Raji (cell line): ENCODE measurements around the gene CFAP54.

Source experiments
- POLR2A ChIP-seq: IDR thresholded peaks from 2 replicates; pipeline ENCODE4 v1.6.1; 2011; ENCODE audit warnings: low read depth, low read length, control low read depth; ENCODE audit not compliant: insufficient read depth

Gene CFAP54

DNA sequence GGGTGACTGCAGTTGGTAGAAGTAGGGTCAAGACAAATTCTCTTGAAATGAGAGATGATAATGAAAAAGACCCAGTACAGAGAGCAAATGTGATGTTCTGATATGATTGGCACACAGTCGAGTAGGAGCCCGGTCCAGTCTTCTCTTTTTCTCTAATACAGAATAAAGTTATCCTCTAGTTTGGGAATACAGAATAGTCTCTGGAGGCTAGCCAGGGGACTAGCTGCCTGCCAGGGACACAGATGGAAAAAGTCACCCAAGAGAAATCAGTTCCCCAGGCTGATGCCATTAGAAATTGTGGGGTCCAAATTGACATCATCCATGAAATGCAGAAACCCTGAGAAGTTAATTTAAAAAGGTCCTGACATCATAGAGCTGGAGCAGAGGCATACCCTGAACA is 240.5 kb downstream of the CFAP54 start:
- TF ChIP-seq POLR2A, result no peak

DNA sequence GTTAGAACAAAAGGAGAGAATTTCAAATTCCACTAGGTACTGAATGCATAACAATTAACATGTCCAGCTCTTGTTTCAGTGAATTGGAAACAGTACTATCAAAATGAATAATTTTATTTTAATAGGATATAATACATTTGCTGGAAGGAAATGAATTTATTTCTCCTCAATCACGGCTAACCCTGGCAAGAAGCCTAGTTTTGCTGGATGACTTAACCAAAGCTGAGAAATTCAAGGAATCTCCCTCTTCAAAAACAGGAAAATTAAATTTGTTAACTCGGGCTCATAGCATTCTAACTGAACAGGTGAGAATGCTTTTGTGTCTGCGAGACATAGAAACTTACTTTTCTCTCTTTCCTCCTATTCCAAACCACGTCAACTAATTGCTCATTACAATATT is 254.2 kb downstream of the CFAP54 start:
- TF ChIP-seq POLR2A, result no peak

DNA sequence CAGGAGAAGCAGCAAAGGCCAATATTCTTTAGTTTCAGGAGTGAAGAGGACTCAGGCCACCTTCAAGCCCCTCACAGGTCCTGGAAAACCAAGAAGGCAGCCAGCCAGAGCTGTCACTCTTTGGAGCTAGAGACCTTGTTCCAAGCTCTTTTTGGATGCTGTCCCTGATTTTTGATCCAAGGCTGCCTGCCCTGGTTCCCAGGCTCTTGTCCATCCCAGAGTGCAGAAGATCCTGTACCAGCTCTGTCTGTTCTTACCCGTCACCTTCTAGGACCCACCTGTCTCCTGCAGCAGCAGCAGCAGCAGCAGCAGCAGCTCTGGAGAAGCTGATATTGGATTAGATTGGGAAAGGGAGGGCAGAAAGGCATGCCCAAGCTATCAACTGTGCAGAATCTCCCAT is 260.6 kb downstream of the CFAP54 start:
- TF ChIP-seq POLR2A, result no peak

DNA sequence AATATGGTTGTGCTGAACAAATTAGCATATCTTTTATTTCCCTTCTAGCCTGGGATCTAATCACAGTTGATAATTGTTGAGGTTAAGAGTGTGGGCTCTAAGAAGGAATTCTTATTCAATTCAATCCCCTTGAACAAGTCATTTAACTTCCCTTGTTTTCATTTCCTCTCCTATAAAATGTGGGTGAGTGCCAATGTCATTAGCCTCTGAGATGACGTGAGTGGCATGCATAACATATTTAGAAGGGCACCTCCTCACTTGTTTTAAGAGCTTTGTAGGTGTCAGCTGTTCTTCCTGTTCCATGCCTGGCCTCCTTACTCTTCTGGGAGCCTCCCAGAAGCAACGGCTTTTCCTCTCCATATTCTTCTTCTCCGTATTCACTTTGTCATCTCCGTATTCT is 262.2 kb downstream of the CFAP54 start:
- TF ChIP-seq POLR2A, result no peak

DNA sequence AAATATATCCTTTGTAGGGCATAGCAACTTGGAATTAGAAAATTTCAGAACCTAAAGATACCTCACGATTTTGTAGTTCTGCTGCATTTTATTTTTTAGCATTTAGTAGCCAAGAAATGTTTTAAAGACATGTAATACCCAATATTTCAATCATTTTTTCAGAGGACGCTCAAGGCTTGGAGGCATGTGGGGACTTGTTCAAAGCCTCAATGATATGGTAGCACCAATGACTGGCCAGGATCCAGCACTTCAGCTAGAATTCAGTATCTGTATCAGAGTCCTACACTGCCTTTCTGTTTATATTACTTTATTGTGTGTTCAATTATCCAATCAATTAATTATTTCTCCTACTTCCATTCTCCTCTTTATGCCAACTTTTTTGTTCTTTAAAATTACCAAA is 262.8 kb downstream of the CFAP54 start:
- no peak for TF ChIP-seq POLR2A

DNA sequence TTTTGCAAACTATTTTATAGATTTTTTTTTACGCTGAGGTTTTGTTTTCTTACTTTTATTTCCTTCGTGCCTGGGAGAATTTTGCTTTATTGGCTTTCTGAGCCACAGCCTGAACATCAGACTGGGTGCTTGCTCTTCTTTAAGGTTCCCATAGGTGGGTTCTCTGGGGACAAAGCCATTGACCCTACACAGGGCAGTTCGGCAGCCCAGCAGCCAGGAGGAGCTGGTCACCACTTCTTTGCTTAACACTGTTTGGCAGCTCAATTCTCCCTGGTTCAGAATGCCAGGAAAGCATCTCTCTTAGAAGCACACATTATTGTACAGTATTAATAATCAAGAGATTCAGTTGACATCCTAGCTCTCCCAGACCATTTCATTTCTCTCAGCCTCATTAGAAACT is 276.9 kb downstream of the CFAP54 start:
- no peak for TF ChIP-seq POLR2A

DNA sequence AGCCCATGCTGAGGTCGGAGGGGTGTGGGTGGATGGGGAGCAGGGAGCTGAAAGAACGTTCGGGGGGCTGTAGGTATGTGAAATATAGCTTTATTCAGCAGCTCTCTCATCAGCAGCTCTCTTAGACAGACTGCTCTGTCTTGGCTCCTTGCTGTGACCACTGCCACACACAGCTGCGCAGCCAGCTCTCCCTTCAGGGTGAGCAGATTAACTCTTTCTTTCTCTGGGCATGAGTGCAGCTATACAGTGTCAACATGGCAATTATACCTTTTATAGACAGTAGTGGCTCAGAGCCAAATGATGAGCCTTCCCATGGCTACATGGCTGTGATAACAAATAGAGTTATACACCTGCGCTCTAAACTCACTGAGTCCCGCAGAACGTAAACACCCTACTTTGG is 280.0 kb downstream of the CFAP54 start:
- no peak for TF ChIP-seq POLR2A

DNA sequence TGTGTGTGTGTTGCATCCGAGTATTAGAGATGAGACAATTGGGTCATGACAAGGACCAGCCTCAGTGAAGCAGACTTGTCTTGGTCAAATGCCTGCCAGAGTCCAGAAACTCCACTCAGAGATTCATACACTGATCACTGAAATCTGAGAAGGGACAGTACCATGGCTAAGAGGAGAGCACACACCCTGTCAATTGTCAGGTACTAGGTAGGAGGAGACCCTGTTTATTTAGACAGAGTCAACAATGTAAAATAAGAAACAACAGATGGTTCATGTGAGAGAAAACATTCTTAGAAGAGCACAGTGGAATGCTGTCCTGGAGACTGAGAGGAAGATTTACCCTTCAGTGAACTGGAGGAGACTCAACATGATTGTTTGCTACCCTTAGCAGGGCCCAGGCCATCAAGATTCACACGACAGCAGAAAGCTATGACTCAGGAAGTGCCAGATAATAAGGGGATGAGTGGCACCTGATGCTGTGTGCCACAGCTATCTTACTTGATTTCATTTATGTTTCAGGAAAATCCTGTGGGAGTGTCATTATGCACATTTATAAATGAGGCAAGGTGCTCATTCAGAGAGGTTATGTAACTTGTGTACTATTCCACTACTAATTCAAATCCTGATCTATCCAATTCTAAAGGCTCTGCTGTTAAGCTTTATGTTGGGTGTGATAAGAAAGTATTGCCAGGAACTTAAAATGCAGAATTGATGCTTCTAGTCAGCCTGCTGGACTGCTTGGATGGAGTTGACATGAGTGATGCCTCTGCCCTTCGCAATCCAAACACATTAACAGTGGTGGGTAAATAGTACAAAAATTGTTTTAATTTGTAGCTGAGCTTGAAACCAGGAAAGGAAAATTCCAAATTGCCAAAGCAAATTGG is 281.1 kb downstream of the CFAP54 start:
- TF ChIP-seq POLR2A, result no peak

DNA sequence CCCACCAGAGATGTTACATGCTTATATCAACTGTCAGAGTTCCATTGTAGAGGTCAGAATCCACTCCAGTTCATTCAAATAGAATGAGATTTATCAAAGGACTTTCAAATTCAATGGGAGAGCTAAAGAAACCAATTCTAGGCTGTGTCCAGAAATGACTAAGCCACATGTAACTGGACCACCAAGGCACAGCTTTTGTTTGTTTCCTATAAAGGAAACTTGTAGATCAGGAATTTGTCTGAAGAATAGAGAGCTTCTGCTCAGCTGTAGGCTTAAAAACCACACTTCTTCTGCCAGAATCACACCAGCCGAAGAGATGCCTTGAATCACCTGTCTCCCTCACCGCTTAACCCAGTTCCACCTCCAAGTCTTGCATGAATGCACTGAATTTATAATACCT is 283.7 kb downstream of the CFAP54 start:
- no peak for TF ChIP-seq POLR2A

DNA sequence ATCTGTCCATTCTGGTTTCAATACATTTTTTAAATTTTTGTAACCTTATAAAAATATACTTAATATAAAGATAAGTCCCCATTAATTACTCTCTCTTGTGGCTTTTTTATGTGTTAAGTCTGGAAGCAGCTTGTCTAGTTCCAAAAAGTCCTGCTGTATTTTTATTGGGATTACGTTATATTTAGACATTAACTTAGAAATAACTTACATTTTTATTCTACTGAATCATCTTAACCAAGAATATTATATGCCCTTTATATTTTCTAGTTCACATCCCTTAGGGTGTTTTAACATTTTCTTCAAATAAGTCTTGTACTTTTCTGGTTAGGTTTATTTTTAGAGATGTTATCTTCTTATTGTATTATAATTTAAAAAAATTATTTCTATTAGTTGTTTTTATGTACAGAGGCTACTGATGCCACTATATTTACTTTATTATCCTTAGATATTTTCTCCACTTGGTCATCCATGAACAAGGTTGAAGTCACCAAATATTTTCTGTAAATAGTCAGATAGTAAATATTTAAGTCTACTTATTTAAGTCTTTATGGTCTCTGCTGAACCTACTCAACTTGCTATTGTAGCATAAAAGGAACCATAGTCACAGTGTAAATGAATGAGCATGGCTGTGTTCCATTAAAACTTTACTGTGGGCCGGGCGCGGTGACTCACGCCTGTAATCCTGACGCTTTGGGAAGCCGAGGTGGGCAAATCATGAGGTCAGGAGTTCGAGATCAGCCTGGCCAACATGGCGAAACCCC is 285.3 kb downstream of the CFAP54 start:
- no peak for TF ChIP-seq POLR2A

DNA sequence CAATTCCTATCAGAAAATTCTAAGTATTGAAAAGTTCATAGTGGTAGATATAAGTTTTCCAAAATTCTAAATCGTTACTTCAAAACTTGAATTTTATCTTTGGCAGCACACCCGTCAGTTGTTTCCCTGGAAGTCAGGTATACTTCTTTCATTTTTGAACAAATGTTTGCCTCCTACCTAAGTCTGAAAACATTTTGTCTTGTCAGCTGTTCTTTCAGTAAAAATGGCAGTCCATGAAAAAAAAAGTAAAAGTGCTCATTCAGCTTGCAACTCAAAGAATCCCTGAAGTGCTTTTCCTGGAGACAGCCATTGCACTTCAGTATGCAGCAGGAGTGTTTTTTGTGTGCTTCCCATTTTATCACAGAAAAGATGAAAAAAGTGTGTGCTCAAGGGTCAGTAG is 287.5 kb downstream of the CFAP54 start:
- no peak for TF ChIP-seq POLR2A

DNA sequence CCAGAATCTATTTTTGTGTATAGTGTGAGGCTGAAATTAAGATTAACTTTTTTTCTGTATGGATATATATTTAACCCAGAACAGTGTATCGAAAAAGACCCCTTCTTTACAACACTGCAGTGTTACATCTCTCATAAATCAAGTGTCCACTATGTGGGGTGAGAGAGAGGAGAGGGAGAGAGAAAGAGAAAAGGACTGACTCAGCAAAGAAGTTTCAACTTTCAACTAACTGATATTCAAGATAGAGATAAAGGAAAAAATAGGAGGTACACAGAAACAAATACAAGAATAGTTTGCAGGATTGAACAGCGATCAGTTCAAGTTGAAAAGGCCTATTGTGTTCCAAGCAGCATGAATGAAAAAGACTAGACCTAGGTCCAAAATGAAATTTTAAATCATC is 291.0 kb downstream of the CFAP54 start:
- no peak for TF ChIP-seq POLR2A

DNA sequence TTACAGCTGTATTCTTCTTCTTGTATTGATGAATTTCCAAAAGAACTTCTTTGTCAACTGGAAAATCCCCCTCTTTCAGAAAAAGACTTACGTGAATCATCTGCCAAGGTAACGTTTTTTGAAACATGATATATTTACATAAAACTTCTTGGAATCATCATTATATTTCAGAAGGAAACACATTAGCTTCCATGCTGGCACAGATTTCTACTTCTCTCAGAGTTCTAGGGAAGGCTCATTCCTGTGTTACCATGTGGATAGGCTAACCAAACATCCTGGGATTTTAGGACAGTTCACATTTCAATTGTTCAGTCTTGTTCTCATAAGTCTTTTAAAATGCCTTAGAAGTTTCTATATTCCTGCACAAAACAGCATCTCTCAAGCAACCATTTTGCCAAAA is 297.4 kb downstream of the CFAP54 start:
- TF ChIP-seq POLR2A, result no peak

DNA sequence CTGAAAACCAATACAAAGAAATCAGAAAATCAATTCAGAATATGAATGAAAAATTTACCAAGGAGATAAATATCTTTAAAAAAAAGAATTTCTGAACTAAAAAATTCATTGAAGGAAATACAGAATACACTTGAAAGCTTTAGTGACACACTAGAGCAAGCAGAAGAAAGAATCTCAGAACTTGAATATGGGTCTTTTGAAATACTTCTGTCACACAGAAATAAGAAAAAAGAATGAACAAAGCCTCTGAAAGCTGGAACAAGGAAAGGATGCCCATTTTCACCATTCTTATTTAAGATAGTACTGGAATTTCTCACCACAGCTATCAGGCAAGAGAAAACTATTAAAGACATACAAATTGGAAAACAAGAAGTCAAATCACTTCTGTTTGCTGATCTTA is 314.6 kb downstream of the CFAP54 start:
- TF ChIP-seq POLR2A, result no peak

DNA sequence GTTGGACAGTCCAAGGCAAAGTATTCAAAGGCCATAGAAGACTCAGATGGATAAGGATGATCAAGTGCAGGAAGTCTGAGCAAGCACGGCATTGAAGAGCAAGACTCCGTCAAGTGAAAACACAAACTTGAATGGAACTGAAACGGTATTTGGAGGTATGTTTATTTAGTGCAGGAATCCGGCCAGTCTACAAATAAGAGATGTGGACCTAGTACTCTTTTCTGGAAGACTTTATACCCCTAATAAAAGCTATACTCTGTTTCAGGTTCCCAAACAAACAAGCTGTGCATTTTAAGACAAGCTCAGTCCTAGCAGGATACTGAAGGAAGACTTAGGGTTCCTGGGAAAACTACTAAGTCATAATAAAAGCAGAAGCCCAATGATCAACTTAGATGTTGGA is 316.9 kb downstream of the CFAP54 start:
- no peak for TF ChIP-seq POLR2A

DNA sequence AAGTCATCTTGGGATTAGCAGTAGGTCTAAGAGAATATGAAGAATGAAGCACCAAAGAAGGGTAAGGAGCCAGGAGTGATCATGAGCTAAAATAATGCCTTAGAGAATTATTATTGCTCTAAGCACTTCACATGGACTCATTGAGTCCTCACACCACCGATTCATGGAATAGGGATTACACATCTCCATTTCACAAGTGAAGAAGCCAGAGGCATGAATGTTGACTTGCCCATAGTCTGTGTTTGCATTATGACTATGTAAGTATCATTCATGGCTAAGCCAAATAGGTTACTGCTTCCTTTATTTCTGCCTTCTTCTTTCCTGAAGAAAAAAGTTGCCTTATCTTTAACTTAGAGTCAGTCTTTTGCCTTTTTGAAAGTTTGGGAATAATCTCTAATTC is 318.4 kb downstream of the CFAP54 start:
- no peak for TF ChIP-seq POLR2A
